ENCODE measurements around the gene PCCA. TPM values are rescaled to one million over a fixed set of nuclear protein-coding genes. Genes with fewer than 3 reads are reported as not detected.

Gene PCCA
- total and polyA plus RNA-seq, 4 experiments from 2014 or later = 4.4 to 9.7 (median 7.4) TPM

- no peak overlapping the region for H3K27ac ChIP-seq (ENCODE audit: low read depth, low read length)
- no peak overlapping the region for H3K27ac Mint-ChIP-seq
- no peak overlapping the region for H3K4me3 Mint-ChIP-seq
- no peaks in the 10 kb centered on the region for H3K36me3 Mint-ChIP-seq
- no peaks in the 10 kb centered on the region for H3K9me3 Mint-ChIP-seq
- ChIA-PET CTCF (ENCODE audit: partially characterized antibody) (interaction anchor here (1.1 to 9.9 kb wide), 3 partner anchors 294 to 856 kb away, joined by 3 to 158 read pairs (median 6); no protein-coding TSS in a partner anchor), POLR2A (ENCODE audit: partially characterized antibody) (no interaction called here)
- H3K9me3 ChIP-seq (ENCODE audit: control insufficient read depth in 1 of 2, low read length in 2 of 2) = no peaks in the 10 kb centered on the region
- peaks cover 10% of the 10 kb centered on the region for H3K4me1 ChIP-seq (ENCODE audit: insufficient read depth, low read length)
- peaks cover 5 to 18% (median 14%) of the 10 kb centered on the region in 4 donors for H3K4me1 Mint-ChIP-seq
- intact Hi-C loops (cut with micrococcal nuclease) = loop anchor here (5.0 to 10.0 kb wide), 2 partner anchors 904 to 1247 kb away; partner anchors contain the start of gene CLYBL
- H3K36me3 ChIP-seq (ENCODE audit: insufficient read depth, low read length) = no peaks in the 10 kb centered on the region
- no peak overlapping the region for H3K4me3 ChIP-seq (ENCODE audit: low read length in 2 of 2)
- no peaks in the 10 kb centered on the region for H3K27me3 ChIP-seq (ENCODE audit: insufficient read depth, low read length)
- no peaks in the 10 kb centered on the region for H3K27me3 Mint-ChIP-seq
- DNase-seq = no peak
These were observed 422.6 kb downstream of the PCCA start for GRCh38 chr13:100511466-100511865.

GRCh38 chr13:100512422-100512821 is 423.5 kb downstream of the PCCA start:
- no peaks in the 10 kb centered on the region for H3K9me3 ChIP-seq (ENCODE audit: control insufficient read depth in 1 of 2, low read length in 2 of 2)
- H3K4me3 Mint-ChIP-seq = no peak overlapping the region
- no peaks in the 10 kb centered on the region for H3K36me3 Mint-ChIP-seq
- POLR2A ChIA-PET (ENCODE audit: partially characterized antibody) = no interaction called here
- no peak overlapping the region for H3K4me3 ChIP-seq (ENCODE audit: low read length in 2 of 2)
- H3K9me3 Mint-ChIP-seq = no peaks in the 10 kb centered on the region
- intact Hi-C loops (cut with micrococcal nuclease) = loop anchor here (5.0 to 10.0 kb wide), 2 partner anchors 905 to 1248 kb away; partner anchors contain the start of gene CLYBL
- no peak overlapping the region for H3K27ac ChIP-seq (ENCODE audit: low read depth, low read length)
- H3K36me3 ChIP-seq (ENCODE audit: insufficient read depth, low read length) = no peaks in the 10 kb centered on the region
- H3K27me3 ChIP-seq (ENCODE audit: insufficient read depth, low read length) = no peaks in the 10 kb centered on the region
- peak overlapping the region in 2 of 7 donors; percentile 15 to 77 for H3K27ac Mint-ChIP-seq
- no peaks in the 10 kb centered on the region for H3K27me3 Mint-ChIP-seq
- CTCF ChIA-PET (ENCODE audit: partially characterized antibody) = interaction anchor here (0.5 to 9.9 kb wide), 6 partner anchors 44 to 906 kb away, joined by 3 to 158 read pairs (median 4); partner anchors contain the start of gene CLYBL
- peaks cover 2 to 19% (median 8%) of the 10 kb centered on the region in 4 donors for H3K4me1 Mint-ChIP-seq
- DNase-seq = no peak
- peaks cover 8% of the 10 kb centered on the region for H3K4me1 ChIP-seq (ENCODE audit: insufficient read depth, low read length)

GRCh38 chr13:100513171-100513570 is 424.3 kb downstream of the PCCA start:
- Mint-ChIP-seq H3K36me3 (no peaks in the 10 kb centered on the region), H3K4me1 (peaks cover 8 to 19% (median 15%) of the 10 kb centered on the region in 4 donors), H3K9me3 (no peaks in the 10 kb centered on the region), H3K4me3 (no peak overlapping the region), H3K27ac (peak overlapping the region in 1 of 7 donors; percentile 49), H3K27me3 (no peaks in the 10 kb centered on the region)
- DNase-seq = no peak
- Histone ChIP-seq H3K4me3 (ENCODE audit: low read length in 2 of 2) (no peak overlapping the region), H3K36me3 (ENCODE audit: insufficient read depth, low read length) (no peaks in the 10 kb centered on the region), H3K4me1 (ENCODE audit: insufficient read depth, low read length) (peaks cover 14% of the 10 kb centered on the region), H3K27me3 (ENCODE audit: insufficient read depth, low read length) (no peaks in the 10 kb centered on the region), H3K27ac (ENCODE audit: low read depth, low read length) (no peak overlapping the region), H3K9me3 (ENCODE audit: control insufficient read depth in 1 of 2, low read length in 2 of 2) (no peaks in the 10 kb centered on the region)
- intact Hi-C loops (cut with micrococcal nuclease) = loop anchor here (5.0 to 10.0 kb wide), 2 partner anchors 906 to 1248 kb away; partner anchors contain the start of gene CLYBL
- ChIA-PET POLR2A (ENCODE audit: partially characterized antibody) (no interaction called here), CTCF (ENCODE audit: partially characterized antibody) (interaction anchor here (0.8 to 9.9 kb wide), 8 partner anchors 11 to 986 kb away, joined by 3 to 158 read pairs (median 8); no protein-coding TSS in a partner anchor)

GRCh38 chr13:100513987-100514670 is 425.2 kb downstream of the PCCA start:
- Mint-ChIP-seq H3K27me3 (no peaks in the 10 kb centered on the region), H3K4me3 (no peak overlapping the region), H3K27ac (peak overlapping the region in 1 of 7 donors; percentile 19), H3K36me3 (no peaks in the 10 kb centered on the region), H3K4me1 (peaks cover 9 to 21% (median 18%) of the 10 kb centered on the region in 4 donors), H3K9me3 (no peaks in the 10 kb centered on the region)
- peaks cover 20% of the 10 kb centered on the region for H3K4me1 ChIP-seq (ENCODE audit: insufficient read depth, low read length)
- no peak for DNase-seq
- CTCF ChIA-PET (ENCODE audit: partially characterized antibody) = interaction anchor here (0.5 to 9.9 kb wide), 23 partner anchors 8 to 1071 kb away, joined by 3 to 158 read pairs (median 4); no protein-coding TSS in a partner anchor
- H3K27me3 ChIP-seq (ENCODE audit: insufficient read depth, low read length) = no peaks in the 10 kb centered on the region
- H3K9me3 ChIP-seq (ENCODE audit: control insufficient read depth in 1 of 2, low read length in 2 of 2) = no peaks in the 10 kb centered on the region
- POLR2A ChIA-PET (ENCODE audit: partially characterized antibody) = interaction anchor here (1.3 to 3.0 kb wide), 3 partner anchors 855 to 859 kb away, joined by 5 to 10 read pairs (median 10); no protein-coding TSS in a partner anchor
- H3K4me3 ChIP-seq (ENCODE audit: low read length in 2 of 2) = no peak overlapping the region
- no peak overlapping the region for H3K27ac ChIP-seq (ENCODE audit: low read depth, low read length)
- H3K36me3 ChIP-seq (ENCODE audit: insufficient read depth, low read length) = no peaks in the 10 kb centered on the region
- intact Hi-C loops (cut with micrococcal nuclease) = loop anchor here (1.0 to 10.0 kb wide), 7 partner anchors 279 to 1249 kb away; partner anchors contain the start of gene CLYBL

- no peak overlapping the region for H3K4me3 Mint-ChIP-seq
- intact Hi-C loops (cut with micrococcal nuclease) = loop anchor here (1.0 to 10.0 kb wide), 7 partner anchors 280 to 1250 kb away; partner anchors contain the start of gene CLYBL
- H3K27ac Mint-ChIP-seq = no peak overlapping the region
- no peaks in the 10 kb centered on the region for H3K36me3 Mint-ChIP-seq
- H3K4me1 Mint-ChIP-seq = peaks cover 9 to 21% (median 18%) of the 10 kb centered on the region in 4 donors
- peak; percentile 63 to 71 (median 67) for DNase-seq
- H3K9me3 Mint-ChIP-seq = no peaks in the 10 kb centered on the region
- no peaks in the 10 kb centered on the region for H3K27me3 ChIP-seq (ENCODE audit: insufficient read depth, low read length)
- ChIA-PET CTCF (ENCODE audit: partially characterized antibody) (interaction anchor here (0.7 to 9.9 kb wide), 40 partner anchors 8 to 1075 kb away, joined by 3 to 158 read pairs (median 4); partner anchors contain the start of genes GGACT and PCCA), POLR2A (ENCODE audit: partially characterized antibody) (interaction anchor here (1.3 to 3.0 kb wide), 3 partner anchors 856 to 859 kb away, joined by 5 to 10 read pairs (median 10); no protein-coding TSS in a partner anchor)
- no peaks in the 10 kb centered on the region for H3K36me3 ChIP-seq (ENCODE audit: insufficient read depth, low read length)
- no peaks in the 10 kb centered on the region for H3K9me3 ChIP-seq (ENCODE audit: control insufficient read depth in 1 of 2, low read length in 2 of 2)
- H3K4me3 ChIP-seq (ENCODE audit: low read length in 2 of 2) = no peak overlapping the region
- peaks cover 20% of the 10 kb centered on the region for H3K4me1 ChIP-seq (ENCODE audit: insufficient read depth, low read length)
- H3K27me3 Mint-ChIP-seq = no peaks in the 10 kb centered on the region
- H3K27ac ChIP-seq (ENCODE audit: low read depth, low read length) = no peak overlapping the region
These were observed 426.0 kb downstream of the PCCA start for GRCh38 chr13:100514788-100515409.

GRCh38 chr13:100515410-100515800 is 426.5 kb downstream of the PCCA start:
- intact Hi-C loops (cut with micrococcal nuclease) = loop anchor here (10.0 kb wide), 1 partner anchor 1251 kb away; no protein-coding TSS in a partner anchor

More at GRCh38 chr13:100515410-100515800, 426.5 kb downstream of the PCCA start:
- Histone ChIP-seq H3K4me3 (ENCODE audit: low read length in 2 of 2) (no peak overlapping the region), H3K36me3 (ENCODE audit: insufficient read depth, low read length) (no peaks in the 10 kb centered on the region), H3K9me3 (ENCODE audit: control insufficient read depth in 1 of 2, low read length in 2 of 2) (no peaks in the 10 kb centered on the region), H3K27me3 (ENCODE audit: insufficient read depth, low read length) (no peaks in the 10 kb centered on the region), H3K27ac (ENCODE audit: low read depth, low read length) (no peak overlapping the region), H3K4me1 (ENCODE audit: insufficient read depth, low read length) (peaks cover 20% of the 10 kb centered on the region)
- no peaks in the 10 kb centered on the region for H3K27me3 Mint-ChIP-seq
- CTCF ChIA-PET (ENCODE audit: partially characterized antibody) = interaction anchor here (0.7 to 9.9 kb wide), 40 partner anchors 9 to 1075 kb away, joined by 3 to 158 read pairs (median 4); partner anchors contain the start of genes GGACT and PCCA
- no peak for DNase-seq
- H3K27ac Mint-ChIP-seq = no peak overlapping the region
- POLR2A ChIA-PET (ENCODE audit: partially characterized antibody) = interaction anchor here (1.3 to 3.0 kb wide), 3 partner anchors 856 to 860 kb away, joined by 5 to 10 read pairs (median 10); no protein-coding TSS in a partner anchor
- no peak overlapping the region for H3K4me3 Mint-ChIP-seq
- no peaks in the 10 kb centered on the region for H3K36me3 Mint-ChIP-seq
- no peaks in the 10 kb centered on the region for H3K9me3 Mint-ChIP-seq
- peaks cover 9 to 21% (median 18%) of the 10 kb centered on the region in 4 donors for H3K4me1 Mint-ChIP-seq
